ENCODE results near the gene KRT77. TPM values are rescaled to one million over a fixed set of nuclear protein-coding genes. Genes with fewer than 3 reads are reported as not detected.

Gene KRT77
- total RNA-seq, 2 donors from 2014 or later = not detected

DNA sequence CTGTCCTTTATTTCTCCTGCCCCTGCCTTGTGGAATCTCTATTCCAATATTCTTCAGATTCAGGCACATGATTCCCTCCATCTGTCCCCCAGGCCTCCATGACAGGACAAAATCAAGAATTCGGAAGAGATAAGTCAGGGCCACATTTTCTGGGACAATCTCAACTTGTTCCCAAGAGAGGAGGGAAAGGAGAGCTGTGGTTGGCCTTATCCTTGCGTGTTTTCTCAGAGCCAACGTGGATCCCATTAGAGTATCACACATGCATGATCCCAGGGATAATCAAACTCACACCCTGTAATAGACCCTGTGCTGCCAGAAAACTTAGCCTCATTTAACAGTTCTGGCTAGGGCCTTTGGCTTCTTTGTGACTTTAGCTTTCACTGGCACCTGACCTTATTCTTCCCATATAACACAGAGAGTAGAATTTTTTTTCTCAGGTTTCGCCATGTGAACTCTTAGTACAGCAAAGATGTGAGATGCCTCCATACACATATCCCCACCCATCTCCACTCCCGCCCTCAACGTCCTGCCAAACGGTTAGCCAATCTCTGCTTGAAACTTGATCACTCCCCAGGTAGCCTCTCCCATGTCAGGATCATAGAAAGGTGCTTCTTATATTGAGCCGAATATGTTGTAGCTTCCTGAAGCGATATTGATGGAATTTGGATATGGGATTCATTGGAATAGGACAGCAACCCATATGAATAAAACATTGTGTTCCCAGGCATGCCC, 16.4 kb downstream of the KRT77 start:
- no peaks in the 10 kb centered on the region for H3K9me3 ChIP-seq
- H3K27me3 ChIP-seq = no peaks in the 10 kb centered on the region
- DNase-seq (no peak), ATAC-seq (no peak)
- intact Hi-C loops (cut with DNase I) = no loop called here
- no peak overlapping the region for H3K27ac ChIP-seq
- no peak overlapping the region for H3K4me3 ChIP-seq
- H3K36me3 ChIP-seq (replicated peaks in 1 of 2; ENCODE audit: insufficient read depth in 1 of 2, low read depth in 2 of 2) = no peaks in the 10 kb centered on the region
- TF ChIP-seq, protein P1, sequence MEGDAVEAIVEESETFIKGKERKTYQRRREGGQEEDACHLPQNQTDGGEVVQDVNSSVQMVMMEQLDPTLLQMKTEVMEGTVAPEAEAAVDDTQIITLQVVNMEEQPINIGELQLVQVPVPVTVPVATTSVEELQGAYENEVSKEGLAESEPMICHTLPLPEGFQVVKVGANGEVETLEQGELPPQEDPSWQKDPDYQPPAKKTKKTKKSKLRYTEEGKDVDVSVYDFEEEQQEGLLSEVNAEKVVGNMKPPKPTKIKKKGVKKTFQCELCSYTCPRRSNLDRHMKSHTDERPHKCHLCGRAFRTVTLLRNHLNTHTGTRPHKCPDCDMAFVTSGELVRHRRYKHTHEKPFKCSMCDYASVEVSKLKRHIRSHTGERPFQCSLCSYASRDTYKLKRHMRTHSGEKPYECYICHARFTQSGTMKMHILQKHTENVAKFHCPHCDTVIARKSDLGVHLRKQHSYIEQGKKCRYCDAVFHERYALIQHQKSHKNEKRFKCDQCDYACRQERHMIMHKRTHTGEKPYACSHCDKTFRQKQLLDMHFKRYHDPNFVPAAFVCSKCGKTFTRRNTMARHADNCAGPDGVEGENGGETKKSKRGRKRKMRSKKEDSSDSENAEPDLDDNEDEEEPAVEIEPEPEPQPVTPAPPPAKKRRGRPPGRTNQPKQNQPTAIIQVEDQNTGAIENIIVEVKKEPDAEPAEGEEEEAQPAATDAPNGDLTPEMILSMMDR (IDR thresholded peaks at IDR 0.05) = no peak
- no peak for TF ChIP-seq POLR2A (IDR thresholded peaks at IDR 0.05)
- H3K4me1 ChIP-seq = peaks cover 7% of the 10 kb centered on the region
- 68 to 71% methylated on average over 9 of the region's 9 CpGs for WGBS, 2 donors

GRCh38 chr12:52686063-52686462, 17.3 kb downstream of the KRT77 start:
- no peak overlapping the region for H3K27ac ChIP-seq
- intact Hi-C loops (cut with DNase I) = no loop called here
- H3K9me3 ChIP-seq = no peaks in the 10 kb centered on the region
- no peak overlapping the region for H3K4me3 ChIP-seq
- H3K27me3 ChIP-seq = no peaks in the 10 kb centered on the region
- peaks cover 4% of the 10 kb centered on the region for H3K4me1 ChIP-seq
- DNase-seq (no peak), ATAC-seq (no peak)
- TF ChIP-seq POLR2A (IDR thresholded peaks at IDR 0.05) = no peak
- TF ChIP-seq, protein P1 (IDR thresholded peaks at IDR 0.05) = no peak
- WGBS, 2 donors = 58 to 59% methylated on average over 3 of the region's 3 CpGs
- no peaks in the 10 kb centered on the region for H3K36me3 ChIP-seq (replicated peaks in 1 of 2; ENCODE audit: insufficient read depth in 1 of 2, low read depth in 2 of 2)

GRCh38 chr12:52685406-52685890, 17.9 kb downstream of the KRT77 start:
- Histone ChIP-seq H3K36me3 (replicated peaks in 1 of 2; ENCODE audit: insufficient read depth in 1 of 2, low read depth in 2 of 2) (no peaks in the 10 kb centered on the region), H3K27ac (no peak overlapping the region), H3K27me3 (no peaks in the 10 kb centered on the region), H3K9me3 (no peaks in the 10 kb centered on the region), H3K4me1 (no peaks in the 10 kb centered on the region), H3K4me3 (no peak overlapping the region)
- TF ChIP-seq POLR2A (IDR thresholded peaks at IDR 0.05) = no peak
- TF ChIP-seq, protein P1 (IDR thresholded peaks at IDR 0.05) = no peak
- no peak for ATAC-seq
- no peak for DNase-seq
- intact Hi-C loops (cut with DNase I) = no loop called here
- 50 to 58% methylated on average over 5 to 6 of the region's 6 CpGs for WGBS, 2 donors

DNA sequence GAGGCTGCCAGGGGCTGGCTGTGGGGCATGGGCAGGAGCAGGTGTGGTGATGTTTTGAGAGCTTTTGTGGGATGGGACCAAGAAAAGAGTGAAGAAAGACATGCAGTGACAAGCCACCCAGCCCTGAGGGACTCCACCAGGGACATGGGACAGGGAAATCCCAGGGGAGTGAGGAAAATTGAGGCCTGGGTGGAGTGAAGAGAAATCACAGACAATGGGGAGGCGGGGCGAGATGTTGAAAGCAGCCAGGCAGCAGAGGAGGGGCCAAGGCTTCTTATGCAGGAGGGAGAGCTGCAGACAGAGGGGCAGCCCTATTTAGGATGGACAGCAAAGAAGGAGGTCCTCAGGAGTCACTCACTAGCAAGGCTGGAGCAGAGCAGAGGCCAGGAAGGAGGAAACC, 18.9 kb downstream of the KRT77 start:
- 63 to 82% methylated on average over 2 of the region's 2 CpGs for WGBS, 2 donors

More for the DNA sequence above, 18.9 kb downstream of the KRT77 start:
- Histone ChIP-seq H3K4me1 (no peaks in the 10 kb centered on the region), H3K9me3 (no peaks in the 10 kb centered on the region), H3K27ac (no peak overlapping the region), H3K4me3 (no peak overlapping the region), H3K27me3 (no peaks in the 10 kb centered on the region), H3K36me3 (replicated peaks in 1 of 2; ENCODE audit: insufficient read depth in 1 of 2, low read depth in 2 of 2) (no peaks in the 10 kb centered on the region)
- ATAC-seq = no peak
- no peak for DNase-seq
- no peak for TF ChIP-seq POLR2A (IDR thresholded peaks at IDR 0.05)
- TF ChIP-seq, protein P1 (IDR thresholded peaks at IDR 0.05) = no peak
- intact Hi-C loops (cut with DNase I) = no loop called here
